GM15510 (cell line): Measurements from ENCODE around the gene ENPP3.

Experiments
- POLR2A ChIP-seq: IDR thresholded peaks from 3 replicates; pipeline ENCODE4 v1.6.1; 2011; ENCODE audit warnings: borderline replicate concordance; ENCODE audit not compliant: insufficient read length; ENCODE audit errors: extremely low read depth

Gene ENPP3

GRCh38 chr6:131655951-131656350 is 18.8 kb downstream of the ENPP3 start:
- TF ChIP-seq POLR2A = no peak

GRCh38 chr6:131656667-131657066 is 19.6 kb downstream of the ENPP3 start:
- TF ChIP-seq POLR2A = no peak

- TF ChIP-seq POLR2A = no peak
These were observed 20.1 kb downstream of the ENPP3 start for GRCh38 chr6:131657222-131657621.

- no peak for TF ChIP-seq POLR2A
These were observed 20.6 kb downstream of the ENPP3 start for GRCh38 chr6:131657630-131658111.

GRCh38 chr6:131658287-131658686 is 21.2 kb downstream of the ENPP3 start:
- TF ChIP-seq POLR2A = no peak

GRCh38 chr6:131660195-131660594 is 23.1 kb downstream of the ENPP3 start:
- TF ChIP-seq POLR2A = no peak

GRCh38 chr6:131663578-131664165 is 26.6 kb downstream of the ENPP3 start:
- TF ChIP-seq POLR2A = no peak

- TF ChIP-seq POLR2A = no peak
These were observed 32.8 kb downstream of the ENPP3 start for GRCh38 chr6:131669891-131670290.

- TF ChIP-seq POLR2A = no peak
These were observed 36.1 kb downstream of the ENPP3 start for GRCh38 chr6:131673184-131673583.

- no peak for TF ChIP-seq POLR2A
These were observed 41.3 kb downstream of the ENPP3 start for GRCh38 chr6:131678442-131678841.

GRCh38 chr6:131680868-131681267 is 43.8 kb downstream of the ENPP3 start:
- no peak for TF ChIP-seq POLR2A

- TF ChIP-seq POLR2A = no peak
These were observed 44.5 kb downstream of the ENPP3 start for GRCh38 chr6:131681585-131681984.

- TF ChIP-seq POLR2A = no peak
These were observed 45.3 kb downstream of the ENPP3 start for GRCh38 chr6:131682442-131682841.

- no peak for TF ChIP-seq POLR2A
These were observed 46.4 kb downstream of the ENPP3 start for GRCh38 chr6:131683479-131683878.

GRCh38 chr6:131685266-131685780 is 48.2 kb downstream of the ENPP3 start:
- no peak for TF ChIP-seq POLR2A

- no peak for TF ChIP-seq POLR2A
These were observed 49.9 kb downstream of the ENPP3 start for GRCh38 chr6:131687022-131687421.
